IMR-90 (cell line): ENCODE data around the gene TST. TPM values are rescaled to one million over a fixed set of nuclear protein-coding genes. Genes with fewer than 3 reads are reported as not detected.

Experiments used
- ATAC-seq: fragments of 200-7000 bp; cut with Tn5 transposase; 2 replicates; pipeline ENCODE4 v1.9.1; 2020; ENCODE audit warnings: low read depth, mild to moderate bottlenecking, moderate library complexity
- BruUV-seq: library from RNA; stranded (reverse); fragments of 400-500 nt; replicated peaks from 2 replicates; lab custom pipeline; 2021; lab: Mats Ljungman, UMichigan
- CTCF ChIA-PET: fragments of 300-600 bp; formaldehyde crosslinking; extraction: SDS; loops from one replicate; lab custom pipeline; 2021; ENCODE audit warnings: antibody characterized with exemption; lab: Yijun Ruan, JAX
- POLR2A ChIA-PET: fragments of 300-600 bp; sonication (Branson Sonifier 250); formaldehyde crosslinking; loops from one replicate; lab custom pipeline; 2022; ENCODE audit warnings: antibody characterized with exemption; ENCODE audit not compliant: unreplicated experiment; lab: Charles Lee
- DNase-seq: peaks from one replicate; pipeline ENCODE4 v3.0.0; 2013
- H2AFZ ChIP-seq: replicated peaks from 2 replicates; pipeline ENCODE3; 2013; ENCODE audit warnings: low read length, mild to moderate bottlenecking; ENCODE audit not compliant: poor library complexity
- H2AK5ac ChIP-seq: 2 replicates; pipeline ENCODE4 v1.6.1; 2013; ENCODE audit warnings: low read depth, low read length, inconsistent platforms
- H2AK9ac ChIP-seq: replicated peaks from 2 replicates; pipeline ENCODE3; 2013; ENCODE audit warnings: mild to moderate bottlenecking, low read depth, low read length, moderate library complexity; ENCODE audit not compliant: poor library complexity
- H2BK120ac ChIP-seq: 2 replicates; pipeline ENCODE4 v1.6.1; 2013; ENCODE audit warnings: low read depth, low read length, inconsistent platforms
- H2BK15ac ChIP-seq: 3 replicates; pipeline ENCODE4 v1.6.1; 2013; ENCODE audit warnings: low read depth, low read length, inconsistent platforms
- H2BK20ac ChIP-seq: 2 replicates; pipeline ENCODE4 v1.6.1; 2013; ENCODE audit warnings: low read depth, mild to moderate bottlenecking, inconsistent platforms, low read length, moderate library complexity
- H2BK5ac ChIP-seq: 2 replicates; pipeline ENCODE4 v1.6.1; 2013; ENCODE audit warnings: mild to moderate bottlenecking, low read depth, low read length, inconsistent platforms; ENCODE audit not compliant: poor library complexity, severe bottlenecking
- H3K14ac ChIP-seq: replicated peaks from 2 replicates; pipeline ENCODE4 v1.6.1; 2013; ENCODE audit warnings: low read depth, low read length, inconsistent platforms
- H3K18ac ChIP-seq: 2 replicates; pipeline ENCODE4 v1.6.1; 2013; ENCODE audit warnings: low read depth, low read length, control low read depth
- H3K23ac ChIP-seq: 2 replicates; pipeline ENCODE4 v1.6.1; 2013; ENCODE audit warnings: low read depth, low read length, inconsistent platforms
- H3K27ac ChIP-seq: 2 replicates; pipeline ENCODE4 v1.5.1; 2013; ENCODE audit warnings: mild to moderate bottlenecking, control low read depth, low read length; ENCODE audit not compliant: insufficient read depth
- H3K27me3 ChIP-seq: 2 replicates; pipeline ENCODE4 v1.6.1; 2013; ENCODE audit warnings: low read length; ENCODE audit not compliant: control insufficient read depth, insufficient read depth
- H3K36me3 ChIP-seq: 2 replicates; pipeline ENCODE4 v1.6.1; 2013; ENCODE audit warnings: low read length, mixed read lengths; ENCODE audit not compliant: control insufficient read depth, insufficient read depth
- H3K4ac ChIP-seq: 2 replicates; pipeline ENCODE4 v1.6.1; 2013; ENCODE audit warnings: low read depth, low read length, inconsistent platforms
- H3K4me1 ChIP-seq: 2 replicates; pipeline ENCODE4 v1.6.1; 2013; ENCODE audit warnings: low read length, mixed read lengths; ENCODE audit not compliant: control insufficient read depth, insufficient read depth
- H3K4me2 ChIP-seq: 2 replicates; pipeline ENCODE4 v1.6.1; 2013; ENCODE audit warnings: low read depth, mild to moderate bottlenecking, control low read depth, low read length, moderate library complexity
- H3K4me3 ChIP-seq: 2 replicates; pipeline ENCODE4 v1.5.1; 2013; ENCODE audit warnings: low read depth, mild to moderate bottlenecking, control low read depth, low read length, moderate library complexity; ENCODE audit not compliant: insufficient read depth
- H3K56ac ChIP-seq: 2 replicates; pipeline ENCODE4 v1.6.1; 2013; ENCODE audit warnings: low read length, inconsistent platforms; ENCODE audit not compliant: insufficient read depth; ENCODE audit errors: extremely low read depth
- H3K79me1 ChIP-seq, 2 experiments: 2 replicates each; pipeline ENCODE4 v1.6.1; 2013; ENCODE audit warnings: low read length in 2 of 2, inconsistent platforms in 1 of 2, low read depth in 1 of 2
- H3K9ac ChIP-seq: 2 replicates; pipeline ENCODE4 v1.6.1; 2013; ENCODE audit warnings: low read depth, low read length, control low read depth
- H3K9me1 ChIP-seq: 2 replicates; pipeline ENCODE4 v1.6.1; 2013; ENCODE audit warnings: low read length, inconsistent platforms; ENCODE audit not compliant: insufficient read depth
- H3K9me3 ChIP-seq: 2 replicates; pipeline ENCODE4 v1.6.1; 2013; ENCODE audit warnings: low read length; ENCODE audit not compliant: control insufficient read depth, insufficient read depth
- H4K20me1 ChIP-seq: 2 replicates; pipeline ENCODE4 v1.6.1; 2013; ENCODE audit warnings: low read length, inconsistent platforms; ENCODE audit not compliant: insufficient read depth
- H4K5ac ChIP-seq: 2 replicates; pipeline ENCODE4 v1.6.1; 2013; ENCODE audit warnings: mild to moderate bottlenecking, low read depth, low read length, control low read depth
- H4K8ac ChIP-seq, 2 experiments: 2 replicates each; pipeline ENCODE4 v1.6.1; 2013; ENCODE audit warnings: low read depth in 2 of 2, low read length in 2 of 2, control low read depth in 1 of 2, inconsistent platforms in 1 of 2
- H4K91ac ChIP-seq: 2 replicates; pipeline ENCODE4 v1.6.1; 2013; ENCODE audit warnings: low read depth, low read length, inconsistent platforms; ENCODE audit not compliant: insufficient read depth
- BHLHE40 ChIP-seq: fragments of 150-350 bp; IDR thresholded peaks from 2 replicates; pipeline ENCODE4 v1.6.1; 2016; ENCODE audit warnings: mild to moderate bottlenecking, low read depth, low read length
- ELK1 ChIP-seq: fragments of 150-350 bp; IDR thresholded peaks from 2 replicates; pipeline ENCODE4 v1.6.1; 2016; ENCODE audit warnings: low read depth, mild to moderate bottlenecking, low read length, moderate library complexity, borderline replicate concordance
- MXI1 ChIP-seq: IDR thresholded peaks from 2 replicates; pipeline ENCODE4 v1.6.1; 2012; ENCODE audit warnings: low read depth, mild to moderate bottlenecking, low read length, moderate library complexity, borderline replicate concordance
- NFE2L2 ChIP-seq: fragments of 150-350 bp; IDR thresholded peaks from 2 replicates; pipeline ENCODE4 v1.6.1; 2016; ENCODE audit warnings: low read depth, mild to moderate bottlenecking, low read length
- POLR2A ChIP-seq: IDR thresholded peaks from 2 replicates; pipeline ENCODE4 v1.6.1; 2012; ENCODE audit warnings: mild to moderate bottlenecking, low read depth, low read length
- RAD21 ChIP-seq: IDR thresholded peaks from 2 replicates; pipeline ENCODE4 v1.6.1; 2012; ENCODE audit warnings: low read length, improper control_type of control experiment
- RCOR1 ChIP-seq: IDR thresholded peaks from 2 replicates; pipeline ENCODE4 v1.6.1; 2012; ENCODE audit warnings: mild to moderate bottlenecking, low read length, improper control_type of control experiment; ENCODE audit not compliant: insufficient replicate concordance
- RFX5 ChIP-seq: IDR thresholded peaks from 2 replicates; pipeline ENCODE4 v1.8.0; 2012; ENCODE audit warnings: low read depth, mild to moderate bottlenecking, low read length, moderate library complexity
- WGBS, 2 experiments: methylation state at CpG; one replicate each; pipeline versions ENCODE4 v1.1.5 to v1.1.7; 2013; ENCODE audit warnings: missing lambda C conversion rate in 2 of 2; ENCODE audit not compliant: insufficient read length in 1 of 2; ENCODE audit errors: extremely low coverage in 2 of 2; 5-methylcytosine and 5-hydroxymethylcytosine counted together
- dilution Hi-C: fragments of 300-500 bp; cut with HindIII; formaldehyde crosslinking; loops from one replicate; pipeline ENCODE4 v1.14.3; 2018; ENCODE audit warnings: low sequenced_read_pairs; ENCODE audit not compliant: unreplicated experiment
- in situ Hi-C: fragments of 300-500 bp; cut with MboI; formaldehyde crosslinking; loops from 3 replicates; pipeline ENCODE4 v1.14.3; 2019; ENCODE audit warnings: low sequenced_read_pairs, inconsistent platforms, mixed read lengths
- intact Hi-C: fragments of 100-400 bp; cut with micrococcal nuclease; formaldehyde crosslinking; loops from 2 replicates; pipeline ENCODE4 v1.10.0; 2022
- polyA plus RNA-seq, 3 experiments: library from polyadenylated mRNA; depleted of rRNA; stranded (reverse); fragments of >200 nt; gene quantifications; 2 replicates each; pipeline ENCODE4 v1.2.3, GENCODE V29; 2012; ENCODE audit warnings: low replicate concordance in 1 of 3
- total RNA-seq: library from RNA; depleted of rRNA; stranded (reverse); fragments of >200 nt; gene quantifications from 2 replicates; pipeline ENCODE4 v1.2.3, GENCODE V29; 2012

TST gene
- total and polyA plus RNA-seq, 2 of the 4 experiments (the other 2 are of a cell fraction): 31.7 to 37.7 TPM

GRCh38 chr22:37017356-37017755, 1.9 kb downstream of the TST start:
- no peak overlapping the region for H2AK5ac ChIP-seq
- in situ Hi-C loops: no loop called here
- H3K36me3 ChIP-seq: peaks cover 12% of the 10 kb centered on the region
- no peak overlapping the region for H3K14ac ChIP-seq
- intact Hi-C loops: no loop called here
- no peak overlapping the region for H3K4ac ChIP-seq
- no peaks in the 10 kb centered on the region for H3K9me3 ChIP-seq
- H4K91ac ChIP-seq: no peak overlapping the region
- H3K18ac ChIP-seq: no peak overlapping the region
- CTCF ChIA-PET: interaction anchor here (1.5 kb wide), 1 partner anchor 29 kb away, joined by 3 read pairs; no protein-coding TSS in a partner anchor
- H3K9ac ChIP-seq: no peak overlapping the region
- H4K20me1 ChIP-seq: peaks cover 24% of the 10 kb centered on the region
- no peak overlapping the region for H3K27ac ChIP-seq
- peaks cover 15 to 50% of the 10 kb centered on the region in 2 experiments for H3K79me1 ChIP-seq
- H2AFZ ChIP-seq: peak overlapping the region; percentile 44
- no peak overlapping the region for H4K8ac ChIP-seq
- H4K5ac ChIP-seq: no peak overlapping the region
- DNase-seq (no peak), ATAC-seq (no peak)
- H2BK120ac ChIP-seq: no peak overlapping the region
- BruUV-seq: no TSS peak
- H3K4me1 ChIP-seq: peaks cover 7% of the 10 kb centered on the region
- H3K9me1 ChIP-seq: peaks cover 5% of the 10 kb centered on the region; the same call in 1 of the 2 replicates
- no peak overlapping the region for H2AK9ac ChIP-seq
- no peak overlapping the region for H2BK15ac ChIP-seq
- no peak overlapping the region for H3K23ac ChIP-seq
- H2BK5ac ChIP-seq: no peak overlapping the region
- POLR2A ChIA-PET: no interaction called here
- no peak for TF ChIP-seq ELK1
- no peak for TF ChIP-seq RCOR1
- no peak for TF ChIP-seq POLR2A
- TF ChIP-seq RFX5: no peak
- no peak for TF ChIP-seq RAD21
- no peak for TF ChIP-seq BHLHE40
- TF ChIP-seq MXI1: no peak
- no peak for TF ChIP-seq NFE2L2
- H3K56ac ChIP-seq: no peak overlapping the region
- H3K4me3 ChIP-seq: no peak overlapping the region
- dilution Hi-C loops: no loop called here
- 82% methylated on average over 3 of the region's 10 CpGs; no CpG with 5 or more reads in 1 of the 2 experiments for WGBS, 2 experiments
- H2BK20ac ChIP-seq: no peak overlapping the region
- H3K4me2 ChIP-seq: no peak overlapping the region
- no peaks in the 10 kb centered on the region for H3K27me3 ChIP-seq
